Smooth muscle cell (in vitro differentiated cells): ENCODE results near the gene WDR18. TPM values are rescaled to one million over a fixed set of nuclear protein-coding genes. Genes with fewer than 3 reads are reported as not detected.
"Not testable (repeated sequence)": the region's sequence is repeated elsewhere in the genome, so short reads cannot be mapped to it uniquely, and the experiment has no call there.

Source experiments
- DNase-seq: peaks from one replicate; lab custom pipeline; 2025; ENCODE audit not compliant: unreplicated experiment; lab: John Stamatoyannopoulos, UW
- H2AFZ ChIP-seq: fragments of 200-600 bp; sonication (generic); 2 replicates; pipeline ENCODE4 v1.6.0; 2016; ENCODE audit warnings: antibody characterized with exemption, low read depth, mild to moderate bottlenecking
- H3F3A ChIP-seq: fragments of 200-600 bp; sonication (generic); 2 replicates; pipeline ENCODE4 v1.6.0; 2017; ENCODE audit warnings: antibody characterized with exemption, low read depth
- H3K27ac ChIP-seq: fragments of 200-600 bp; sonication (generic); 2 replicates; pipeline ENCODE4 v1.5.1; 2016; ENCODE audit warnings: low read depth, mild to moderate bottlenecking
- H3K27me3 ChIP-seq: fragments of 200-600 bp; sonication (generic); 2 replicates; pipeline ENCODE4 v1.6.1; 2016; ENCODE audit warnings: low read depth, mild to moderate bottlenecking
- H3K36me3 ChIP-seq: fragments of 200-600 bp; sonication (generic); 2 replicates; pipeline ENCODE4 v1.5.1; 2016; ENCODE audit warnings: low read depth
- H3K4me1 ChIP-seq: fragments of 200-600 bp; sonication (generic); 2 replicates; pipeline ENCODE4 v1.5.1; 2016; ENCODE audit warnings: low read depth
- H3K4me2 ChIP-seq: fragments of 200-600 bp; sonication (generic); 2 replicates; pipeline ENCODE4 v1.6.0; 2016; ENCODE audit warnings: mild to moderate bottlenecking
- H3K4me3 ChIP-seq: fragments of 200-600 bp; sonication (generic); 2 replicates; pipeline ENCODE4 v1.5.1; 2016; ENCODE audit warnings: mild to moderate bottlenecking
- H3K79me2 ChIP-seq: fragments of 200-600 bp; sonication (generic); 2 replicates; pipeline ENCODE4 v1.6.0; 2016; ENCODE audit warnings: low read depth, mild to moderate bottlenecking
- H3K9ac ChIP-seq: fragments of 200-600 bp; sonication (generic); 2 replicates; pipeline ENCODE4 v1.6.0; 2016; ENCODE audit warnings: low read depth
- H3K9me3 ChIP-seq: fragments of 200-600 bp; sonication (generic); replicated peaks from 2 replicates; pipeline ENCODE4 v1.5.1; 2016; ENCODE audit warnings: low read depth
- H4K20me1 ChIP-seq: fragments of 200-600 bp; sonication (generic); 2 replicates; pipeline ENCODE4 v1.6.0; 2016; ENCODE audit warnings: low read depth
- CTCF ChIP-seq: fragments of 200-600 bp; sonication (generic); IDR thresholded peaks from 2 replicates; pipeline ENCODE4 v1.5.1; 2017; ENCODE audit warnings: borderline replicate concordance, mild to moderate bottlenecking, antibody characterized with exemption; ENCODE audit not compliant: insufficient read depth, poor library complexity, severe bottlenecking
- WGBS: methylation state at CpG from one replicate; pipeline ENCODE4 v1.1.7; 2016; ENCODE audit warnings: low lambda C conversion rate; 5-methylcytosine and 5-hydroxymethylcytosine counted together
- polyA plus RNA-seq: library from polyadenylated mRNA; unstranded; fragments of >200 nt; fragmentation: Nextera tagmentation; extraction: Ambion mirVana; gene quantifications from 2 replicates; pipeline ENCODE4 v1.2.1, GENCODE V29; 2016
- total RNA-seq: library from RNA; depleted of rRNA; stranded (reverse); fragments of >200 nt; gene quantifications from 2 replicates; pipeline ENCODE4 v1.2.3, GENCODE V29; 2014

Gene WDR18
- total and polyA plus RNA-seq, 2 experiments from 2014 or later, result 69.4 to 160 TPM

- H3K4me3 ChIP-seq, result no peak overlapping the region
- no peak for DNase-seq
- TF ChIP-seq CTCF, result no peak
- no peaks in the 10 kb centered on the region for H3K27me3 ChIP-seq
- H3K79me2 ChIP-seq, result peaks cover 73% of the 10 kb centered on the region
- no peaks in the 10 kb centered on the region for H3K36me3 ChIP-seq
- WGBS, result 42% methylated on average over 21 of the region's 43 CpGs
- no peak overlapping the region for H3K9ac ChIP-seq
- peaks cover 40% of the 10 kb centered on the region for H4K20me1 ChIP-seq
- H3K9me3 ChIP-seq, result no peaks in the 10 kb centered on the region
- H3K4me2 ChIP-seq, result peak overlapping the region; percentile 85
- peaks cover 49% of the 10 kb centered on the region for H3F3A ChIP-seq
- peak overlapping the region; percentile 95 for H3K27ac ChIP-seq
- peaks cover 51% of the 10 kb centered on the region for H3K4me1 ChIP-seq
- H2AFZ ChIP-seq, result no peak overlapping the region
Observed at GRCh38 chr19:954672-955494, 29.3 kb upstream of the WDR18 start.

GRCh38 chr19:955803-956765, 28.1 kb upstream of the WDR18 start:
- Histone ChIP-seq H3K9ac (peak overlapping the region; percentile 86), H3K27ac (peak overlapping the region; percentile 95), H3K36me3 (no peaks in the 10 kb centered on the region), H3K4me1 (peaks cover 51% of the 10 kb centered on the region), H3K79me2 (peaks cover 84% of the 10 kb centered on the region), H3K4me3 (peak overlapping the region; percentile 31), H3K27me3 (no peaks in the 10 kb centered on the region), H3F3A (peaks cover 46% of the 10 kb centered on the region), H3K4me2 (peak overlapping the region; percentile 85), H2AFZ (no peak overlapping the region), H3K9me3 (no peaks in the 10 kb centered on the region), H4K20me1 (peaks cover 42% of the 10 kb centered on the region)
- 52% methylated on average over 54 of the region's 55 CpGs for WGBS
- TF ChIP-seq CTCF, result no peak
- DNase-seq, result no peak

GRCh38 chr19:956766-957440, 27.2 kb upstream of the WDR18 start:
- 21% methylated on average over 16 of the region's 27 CpGs for WGBS
- Histone ChIP-seq H2AFZ (no peak overlapping the region), H3K4me2 (peak overlapping the region; percentile 85), H3F3A (peaks cover 45% of the 10 kb centered on the region), H3K79me2 (peaks cover 89% of the 10 kb centered on the region), H3K4me1 (peaks cover 51% of the 10 kb centered on the region), H4K20me1 (peaks cover 42% of the 10 kb centered on the region), H3K27me3 (no peaks in the 10 kb centered on the region), H3K9ac (peak overlapping the region; percentile 86), H3K27ac (peak overlapping the region; percentile 95), H3K9me3 (no peaks in the 10 kb centered on the region), H3K36me3 (no peaks in the 10 kb centered on the region), H3K4me3 (peak overlapping the region; percentile 31)
- no peak for DNase-seq
- no peak for TF ChIP-seq CTCF

- H3K27me3 ChIP-seq, H3K36me3 ChIP-seq, DNase-seq, H2AFZ ChIP-seq, H3K9me3 ChIP-seq: not testable (repeated sequence)
- H3K4me1 ChIP-seq, result peaks cover 48% of the 10 kb centered on the region
- WGBS, result 87% methylated on average over 9 of the region's 9 CpGs
- peak overlapping the region; percentile 95 for H3K27ac ChIP-seq
- H3K79me2 ChIP-seq, result peaks cover 86% of the 10 kb centered on the region
- peak overlapping the region; percentile 31 for H3K4me3 ChIP-seq
- peak overlapping the region; percentile 85 for H3K4me2 ChIP-seq
- H3F3A ChIP-seq, result peaks cover 39% of the 10 kb centered on the region
- H3K9ac ChIP-seq, result peak overlapping the region; percentile 86
- peaks cover 42% of the 10 kb centered on the region for H4K20me1 ChIP-seq
Observed at GRCh38 chr19:957578-957977, 26.6 kb upstream of the WDR18 start.
